EH (cell line): ENCODE results near the gene SGTA.

Experiments
- DNase-seq: peaks from one replicate; pipeline ENCODE4 v3.0.0-alpha.2; 2015; ENCODE audit warnings: low read depth

Gene SGTA

GRCh38 chr19:2754659-2755447, 28.2 kb downstream of the SGTA start:
- DNase-seq, result no peak

- no peak for DNase-seq
These were observed 31.6 kb downstream of the SGTA start for GRCh38 chr19:2751438-2751830.

- DNase-seq, result no peak
These were observed 32.1 kb downstream of the SGTA start for GRCh38 chr19:2750808-2751437.

GRCh38 chr19:2747349-2747748, 35.7 kb downstream of the SGTA start:
- no peak for DNase-seq

- no peak for DNase-seq
These were observed 39.0 kb downstream of the SGTA start for GRCh38 chr19:2744113-2744512.

GRCh38 chr19:2743099-2743498, 40.0 kb downstream of the SGTA start:
- no peak for DNase-seq

DNA sequence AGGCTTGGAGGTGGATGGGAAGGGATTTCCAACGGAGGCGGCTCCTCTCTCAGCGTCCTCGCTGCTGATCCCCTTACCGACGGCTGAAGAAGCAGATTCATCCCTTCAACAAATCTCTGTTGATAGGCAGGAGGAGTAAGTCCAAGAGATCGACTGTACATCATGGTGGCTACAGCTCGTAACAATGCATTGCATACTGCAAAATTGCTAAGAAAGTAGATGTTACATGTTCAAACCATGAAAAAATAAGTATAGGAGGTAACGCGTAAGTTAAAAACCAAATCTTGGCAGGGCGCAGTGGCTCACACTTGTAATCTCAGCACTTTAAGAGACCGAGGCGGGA, 42.8 kb downstream of the SGTA start:
- no peak for DNase-seq

- peak; percentile 98 for DNase-seq
These were observed 43.3 kb downstream of the SGTA start, which contains the start of gene SLC39A3 for GRCh38 chr19:2739602-2740313. Gene SLC39A3, minus strand, starts transcription at chr19:2740017. Its CDS starts 2,760 bp downstream, at chr19:2737257.

DNA sequence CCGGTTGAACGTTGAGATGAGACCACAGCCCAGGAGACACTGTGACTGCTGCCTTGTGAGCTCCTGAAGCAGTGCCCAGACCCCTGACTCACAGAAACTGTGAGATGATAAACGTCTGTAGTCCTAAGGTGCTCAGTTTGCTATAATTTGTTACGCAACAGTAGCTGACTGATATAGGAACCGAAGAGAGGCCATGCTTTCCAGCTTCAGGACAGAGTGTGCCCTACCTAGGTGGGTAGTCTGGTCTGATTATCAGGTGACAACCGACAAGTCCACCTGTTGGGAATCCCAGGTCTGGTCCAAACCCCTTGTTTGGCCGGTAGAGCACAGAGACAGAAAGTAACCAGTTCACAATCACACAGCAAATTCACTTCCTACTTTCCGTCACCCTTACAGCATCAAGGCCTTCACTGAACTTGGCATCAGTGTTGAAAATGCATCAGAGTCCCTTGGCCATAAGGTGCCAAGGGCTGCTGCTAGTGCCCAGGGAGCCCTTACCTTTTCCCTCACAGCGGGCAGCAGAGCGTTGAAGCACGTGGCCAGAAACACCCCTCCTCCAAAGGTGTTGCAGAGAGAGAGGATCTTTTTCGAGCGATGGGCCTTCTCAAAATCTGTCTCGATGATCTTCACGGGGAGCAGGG, 46.4 kb downstream of the SGTA start:
- DNase-seq, result no peak

DNA sequence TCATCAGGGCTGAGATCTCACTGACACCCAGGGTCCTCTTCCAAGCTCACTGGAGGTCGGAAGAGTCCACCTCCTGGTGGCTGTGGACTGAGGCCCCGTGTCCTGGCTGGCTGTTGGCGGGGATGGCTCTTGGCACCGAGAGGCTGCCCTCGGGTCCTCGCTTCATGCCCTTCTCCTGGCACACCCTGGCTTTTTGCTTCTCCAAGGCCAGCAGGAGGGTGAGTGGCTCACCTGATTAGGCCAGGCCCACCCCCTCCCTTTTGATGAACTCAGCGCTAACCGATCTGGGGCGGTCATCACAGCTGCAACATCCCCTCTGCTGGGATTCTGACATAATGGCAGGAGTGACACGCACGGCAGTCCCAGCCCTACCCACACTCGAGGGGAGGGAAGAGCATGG, 47.7 kb downstream of the SGTA start:
- no peak for DNase-seq

GRCh38 chr19:2734589-2735288, 48.3 kb downstream of the SGTA start:
- DNase-seq, result no peak

- DNase-seq, result no peak
These were observed 49.0 kb downstream of the SGTA start for GRCh38 chr19:2733930-2734588.

- no peak for DNase-seq
These were observed 50.2 kb downstream of the SGTA start for GRCh38 chr19:2732883-2733282.

DNA sequence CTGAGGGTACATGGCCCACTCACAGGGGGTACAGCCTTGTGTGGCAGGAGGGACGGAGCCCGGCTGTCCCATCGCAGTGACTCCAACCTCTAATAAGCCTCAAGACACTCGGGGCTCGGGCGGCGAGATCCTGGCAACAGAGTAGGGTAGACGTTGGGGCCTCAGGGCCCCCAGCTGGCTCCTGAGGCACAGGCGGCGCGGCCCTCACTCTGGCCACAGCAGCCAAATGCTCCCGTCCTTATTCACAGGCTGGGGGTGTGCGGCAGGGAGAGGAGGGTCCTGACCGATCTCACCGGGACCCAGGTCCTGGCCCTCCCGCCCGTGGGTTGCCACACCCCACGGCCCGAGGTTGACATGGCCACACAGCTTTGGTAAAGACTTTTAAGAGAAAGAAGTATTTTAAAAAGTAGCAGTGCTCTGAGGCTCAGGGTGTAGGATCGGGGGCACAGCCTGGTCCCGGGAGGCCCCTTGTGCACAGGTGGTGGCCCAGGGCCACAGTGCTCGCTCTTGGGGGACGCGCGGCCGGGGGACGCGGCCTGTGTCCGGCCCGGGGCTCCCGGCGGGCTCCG, 50.8 kb downstream of the SGTA start:
- no peak for DNase-seq

DNA sequence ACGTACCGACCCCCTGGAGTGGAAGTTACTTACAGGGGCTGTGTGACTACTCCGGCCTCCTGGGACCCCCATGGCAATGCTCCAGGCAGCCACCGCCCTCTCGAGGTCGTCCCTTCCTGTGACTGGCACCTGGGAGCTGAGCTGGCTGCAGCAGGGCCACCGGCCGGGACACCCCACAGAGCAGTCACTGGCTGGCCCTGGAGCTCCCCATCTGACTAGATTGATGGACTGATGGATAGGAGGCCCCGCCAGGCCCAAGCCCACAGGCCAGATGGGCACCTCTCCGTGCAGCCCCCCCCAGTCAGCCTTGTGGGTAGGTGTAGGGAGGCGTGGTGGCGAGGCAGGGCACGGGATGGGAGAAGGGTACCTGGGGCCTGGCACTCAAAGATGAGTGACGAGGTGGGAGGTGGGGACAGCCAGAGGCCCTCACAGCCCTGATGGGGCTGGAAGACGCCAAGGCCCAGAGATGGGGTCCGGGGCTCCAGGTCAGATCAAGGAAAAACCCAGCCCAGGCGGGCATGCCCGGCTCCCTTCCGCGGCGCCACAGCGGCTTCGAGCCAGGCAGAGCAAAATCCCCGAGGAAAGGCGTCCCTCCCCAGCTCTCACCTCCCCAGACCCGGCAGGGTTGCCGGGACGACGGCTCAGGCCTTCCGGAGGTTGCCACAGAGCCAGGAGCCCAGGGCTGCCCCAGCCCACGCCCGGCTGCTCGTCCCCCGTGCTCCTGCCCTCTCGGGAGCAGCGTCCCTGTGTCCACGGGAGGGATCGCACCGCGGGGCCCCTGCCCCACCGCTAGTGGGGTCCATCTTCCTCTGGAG, 51.7 kb downstream of the SGTA start:
- no peak for DNase-seq

DNA sequence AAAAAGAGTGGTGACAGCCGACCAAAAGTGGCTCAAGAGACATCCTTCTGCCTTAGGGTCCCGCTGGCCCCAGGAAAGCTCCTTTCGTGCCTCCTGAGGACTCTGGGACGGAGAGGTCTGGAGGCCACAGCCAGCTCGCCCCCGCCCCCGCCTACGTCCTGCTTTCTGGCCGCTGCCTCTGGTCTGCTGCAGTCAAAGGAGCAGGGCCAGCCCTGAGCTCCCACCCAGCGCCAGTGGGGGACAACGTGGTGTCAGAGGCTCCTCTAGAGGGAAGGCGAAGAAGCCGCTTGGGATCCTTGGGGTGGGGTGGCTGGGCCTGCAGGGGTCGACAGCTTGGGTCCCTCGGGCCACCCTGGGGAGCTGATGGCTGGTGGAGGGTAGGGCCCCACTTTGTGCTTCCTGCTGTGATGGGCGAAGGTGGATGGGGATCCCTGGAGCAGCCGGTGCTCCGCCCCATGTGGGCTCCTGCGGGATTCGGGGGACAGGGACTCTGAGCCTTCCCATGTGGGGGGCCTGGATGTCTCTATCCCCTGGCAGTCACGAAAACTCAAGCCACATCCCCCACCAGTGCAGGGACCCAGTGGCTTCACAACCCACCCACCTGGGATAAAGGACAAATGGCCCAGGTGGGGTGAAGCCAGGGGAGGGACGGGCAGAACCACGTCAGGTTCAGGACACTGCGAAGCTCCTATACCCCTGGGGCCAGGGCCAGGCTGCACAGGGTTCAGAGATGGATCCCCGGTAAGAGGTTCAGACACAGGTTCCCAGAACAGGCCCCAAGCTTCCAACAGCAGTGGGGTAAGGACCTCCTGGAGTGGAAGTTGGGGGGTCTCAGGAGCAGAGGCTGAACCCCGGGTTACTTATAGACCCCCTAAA, 52.9 kb downstream of the SGTA start:
- DNase-seq, result no peak

DNA sequence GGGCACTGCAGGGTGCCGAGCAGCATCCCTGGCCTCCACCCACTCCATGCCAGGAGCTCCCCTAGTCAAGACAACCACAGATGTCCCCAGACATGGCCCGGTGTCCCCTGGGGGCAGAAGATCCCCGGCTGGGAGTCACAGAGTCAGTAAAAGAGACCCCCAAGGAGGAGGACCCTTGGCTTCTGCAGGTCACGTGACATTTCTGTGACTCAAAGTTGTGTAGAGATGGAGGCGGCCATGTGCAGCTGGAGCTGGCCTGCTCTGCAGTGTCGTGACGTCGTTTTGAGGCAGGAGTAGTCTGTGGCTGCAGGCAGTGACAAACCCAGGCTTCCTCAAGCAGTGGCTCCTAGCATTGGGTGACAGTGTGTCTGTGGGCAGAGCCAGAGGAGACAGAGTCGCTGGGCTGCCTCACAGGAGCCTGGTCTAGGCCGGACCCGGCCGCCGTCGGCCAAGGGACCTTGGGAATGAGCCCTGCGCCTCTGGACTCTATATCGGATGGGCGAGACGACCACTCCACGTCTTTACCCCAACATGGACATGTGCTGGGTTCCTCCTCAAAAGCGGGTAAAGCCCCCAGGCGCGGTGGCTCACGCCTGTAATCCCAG, 54.2 kb downstream of the SGTA start:
- no peak for DNase-seq

DNA sequence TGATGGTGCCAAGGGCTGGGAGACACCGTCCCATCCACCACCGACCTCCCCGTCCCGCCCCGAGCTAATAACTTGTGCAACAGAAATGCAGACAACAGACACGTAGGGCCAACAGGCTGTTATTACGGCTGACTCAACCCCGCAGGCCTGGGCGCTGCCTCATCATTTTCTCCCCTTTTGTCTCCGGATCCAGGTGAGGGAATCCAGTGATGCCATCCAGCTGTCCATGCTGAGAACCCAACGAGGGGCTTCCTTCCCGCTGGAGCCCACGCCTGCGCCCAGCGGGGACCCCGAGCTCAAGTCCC, 55.5 kb downstream of the SGTA start:
- DNase-seq, result no peak
